Fibroblast of villous mesenchyme (primary cell): ENCODE data around the gene SNAPIN. TPM values are rescaled to one million over a fixed set of nuclear protein-coding genes. Genes with fewer than 3 reads are reported as not detected.

Experiments
- DNase-seq: peaks from one replicate; pipeline ENCODE4 v3.0.0-alpha.2; 2010; ENCODE audit warnings: low read depth
- H3K4me3 ChIP-seq: 2 replicates; pipeline ENCODE4 v1.5.1; 2011; ENCODE audit warnings: low read depth, mild to moderate bottlenecking, low read length
- CTCF ChIP-seq: IDR thresholded peaks from 2 replicates; pipeline ENCODE4 v1.5.1; 2012; ENCODE audit warnings: low read depth, mild to moderate bottlenecking, low read length; ENCODE audit not compliant: insufficient read depth
- total RNA-seq: library from RNA; depleted of rRNA; stranded (reverse); fragments of >200 nt; gene quantifications from 2 replicates; pipeline ENCODE4 v1.2.3, GENCODE V29; 2012

The SNAPIN gene
- total RNA-seq, 1 donor, result 66.1 TPM

- peak overlapping the region; percentile 69 for H3K4me3 ChIP-seq
- no peak for TF ChIP-seq CTCF
- DNase-seq, result no peak
Observed at GRCh38 chr1:153626477-153626903, 32.0 kb upstream of the SNAPIN start.

- TF ChIP-seq CTCF, result peak; percentile 80
- H3K4me3 ChIP-seq, result peak within 1 kb of the TSS; percentile 69
- peak; percentile 96 for DNase-seq
Observed at GRCh38 chr1:153626904-153627714, 31.4 kb upstream of the SNAPIN start, which contains the start of gene S100A13. Gene S100A13 (minus strand): TSS chr1:153627505. CDS start chr1:153626472, 1,033 bp downstream.

- no peak for DNase-seq
- TF ChIP-seq CTCF, result no peak
- peak within 1 kb of the TSS; percentile 69 for H3K4me3 ChIP-seq
Observed at GRCh38 chr1:153627715-153628626, 30.5 kb upstream of the SNAPIN start, which contains the start of gene S100A1. Gene S100A1 (plus strand): TSS chr1:153628434. CDS start chr1:153630522, 2,088 bp downstream.

GRCh38 chr1:153628638-153629342, 29.7 kb upstream of the SNAPIN start:
- DNase-seq, result no peak
- TF ChIP-seq CTCF, result no peak
- H3K4me3 ChIP-seq, result no peak overlapping the region

- TF ChIP-seq CTCF, result no peak
- H3K4me3 ChIP-seq, result no peak overlapping the region
- DNase-seq, result no peak
Observed at GRCh38 chr1:153629343-153629665, 29.2 kb upstream of the SNAPIN start.

- TF ChIP-seq CTCF, result no peak
- no peak overlapping the region for H3K4me3 ChIP-seq
- DNase-seq, result no peak
Observed at GRCh38 chr1:153629971-153630370, 28.5 kb upstream of the SNAPIN start.
